Ascending aorta (tissue), 2 donors: ENCODE data around the gene SPINK2. TPM values are rescaled to one million over a fixed set of nuclear protein-coding genes. Genes with fewer than 3 reads are reported as not detected.

Source experiments
- DNase-seq, 2 donors: peaks; one replicate each; pipeline ENCODE4 v3.0.0-alpha.2; 2019; ENCODE audit warnings: low spot score in 2 of 2
- H3K27ac ChIP-seq, 2 donors: fragments of 200-600 bp; sonication (generic); one replicate each; pipeline ENCODE4 v1.5.1; 2016 to 2017; ENCODE audit warnings: mild to moderate bottlenecking in 1 of 2
- H3K27me3 ChIP-seq: fragments of 200-600 bp; sonication (generic); one replicate; pipeline ENCODE4 v1.5.1; 2017
- H3K36me3 ChIP-seq, 2 donors: fragments of 200-600 bp; sonication (generic); one replicate each; pipeline ENCODE4 v1.5.1; 2016
- H3K4me1 ChIP-seq, 2 donors: fragments of 200-600 bp; sonication (generic); one replicate each; pipeline ENCODE4 v1.5.1; 2016 to 2017; ENCODE audit warnings: mild to moderate bottlenecking in 1 of 2
- H3K4me3 ChIP-seq, 2 donors: fragments of 200-600 bp; sonication (generic); one replicate each; pipeline ENCODE4 v1.5.1; 2016 to 2017; ENCODE audit warnings: mild to moderate bottlenecking in 1 of 2
- H3K9me3 ChIP-seq, 2 donors: fragments of 200-600 bp; sonication (generic); one replicate each; pipeline ENCODE4 v1.5.1; 2016
- intact Hi-C: fragments of 100-400 bp; cut with DNase I; formaldehyde crosslinking; loops from one replicate; pipeline ENCODE4 v1.15.1; 2023
- total RNA-seq: library from RNA; depleted of rRNA; stranded (reverse); fragments of >200 nt; gene quantifications from one replicate; pipeline ENCODE4 v1.1.0, GENCODE V29; 2016
- TF ChIP-seq, protein P1 (sequence below), 3 experiments: fragments of 200-600 bp in 2 of 3; fragments of 450-650 bp in 1 of 3; sonication (generic) in 2 of 3; IDR thresholded peaks; one replicate each; pipeline ENCODE4 v1.5.1; 2016 to 2019; ENCODE audit warnings: antibody characterized with exemption in 3 of 3, mild to moderate bottlenecking in 1 of 3, moderate library complexity in 1 of 3

Gene SPINK2
- total RNA-seq, 1 donor from 2014 or later, result not detected

DNA sequence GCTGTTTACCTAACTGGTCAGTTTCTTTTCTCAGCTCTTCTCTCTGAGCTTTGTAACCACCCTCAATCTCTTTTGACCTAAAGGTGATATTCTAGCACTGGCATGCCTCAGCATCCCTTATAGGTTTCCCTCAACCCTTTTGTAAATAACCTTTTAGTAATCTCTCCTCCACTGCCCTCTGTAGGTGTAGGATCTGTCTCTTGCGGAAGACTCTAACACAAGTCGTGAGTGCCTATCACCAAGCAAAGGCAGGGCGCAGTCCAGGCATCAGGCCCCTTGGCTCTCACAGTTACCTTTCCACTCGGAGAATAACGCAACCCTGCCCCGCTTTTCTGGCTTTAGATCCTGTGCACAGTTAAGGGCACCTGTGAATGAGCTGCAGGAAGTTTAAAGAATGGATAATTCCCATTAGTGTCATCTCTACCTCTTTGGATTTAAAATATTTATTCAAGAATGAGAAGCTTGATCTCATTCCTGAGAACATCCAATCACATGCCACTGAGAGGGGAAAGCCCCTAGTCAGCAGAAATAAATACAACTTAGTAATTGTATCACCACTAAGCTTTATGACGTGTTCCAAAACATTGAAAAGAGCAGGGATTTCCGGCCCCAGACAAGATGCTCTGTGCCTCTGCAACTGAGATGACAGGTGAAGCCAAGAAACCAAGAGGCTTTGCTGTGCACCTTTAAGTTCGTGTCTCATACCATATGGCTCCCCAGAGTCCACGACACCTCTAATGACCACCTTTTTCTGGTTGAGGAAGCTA is 58.8 kb downstream of the SPINK2 start:
- Histone ChIP-seq H3K36me3 (no peaks in the 10 kb centered on the region), H3K9me3 (no peaks in the 10 kb centered on the region), H3K27ac (no peak overlapping the region), H3K4me3 (no peak overlapping the region), H3K27me3 (no peaks in the 10 kb centered on the region), H3K4me1 (peaks cover 0 to 11% of the 10 kb centered on the region in 2 donors)
- TF ChIP-seq, protein P1, sequence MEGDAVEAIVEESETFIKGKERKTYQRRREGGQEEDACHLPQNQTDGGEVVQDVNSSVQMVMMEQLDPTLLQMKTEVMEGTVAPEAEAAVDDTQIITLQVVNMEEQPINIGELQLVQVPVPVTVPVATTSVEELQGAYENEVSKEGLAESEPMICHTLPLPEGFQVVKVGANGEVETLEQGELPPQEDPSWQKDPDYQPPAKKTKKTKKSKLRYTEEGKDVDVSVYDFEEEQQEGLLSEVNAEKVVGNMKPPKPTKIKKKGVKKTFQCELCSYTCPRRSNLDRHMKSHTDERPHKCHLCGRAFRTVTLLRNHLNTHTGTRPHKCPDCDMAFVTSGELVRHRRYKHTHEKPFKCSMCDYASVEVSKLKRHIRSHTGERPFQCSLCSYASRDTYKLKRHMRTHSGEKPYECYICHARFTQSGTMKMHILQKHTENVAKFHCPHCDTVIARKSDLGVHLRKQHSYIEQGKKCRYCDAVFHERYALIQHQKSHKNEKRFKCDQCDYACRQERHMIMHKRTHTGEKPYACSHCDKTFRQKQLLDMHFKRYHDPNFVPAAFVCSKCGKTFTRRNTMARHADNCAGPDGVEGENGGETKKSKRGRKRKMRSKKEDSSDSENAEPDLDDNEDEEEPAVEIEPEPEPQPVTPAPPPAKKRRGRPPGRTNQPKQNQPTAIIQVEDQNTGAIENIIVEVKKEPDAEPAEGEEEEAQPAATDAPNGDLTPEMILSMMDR (IDR thresholded peaks at IDR 0.05), result no peak
- intact Hi-C loops, result no loop called here
- DNase-seq, result no peak

DNA sequence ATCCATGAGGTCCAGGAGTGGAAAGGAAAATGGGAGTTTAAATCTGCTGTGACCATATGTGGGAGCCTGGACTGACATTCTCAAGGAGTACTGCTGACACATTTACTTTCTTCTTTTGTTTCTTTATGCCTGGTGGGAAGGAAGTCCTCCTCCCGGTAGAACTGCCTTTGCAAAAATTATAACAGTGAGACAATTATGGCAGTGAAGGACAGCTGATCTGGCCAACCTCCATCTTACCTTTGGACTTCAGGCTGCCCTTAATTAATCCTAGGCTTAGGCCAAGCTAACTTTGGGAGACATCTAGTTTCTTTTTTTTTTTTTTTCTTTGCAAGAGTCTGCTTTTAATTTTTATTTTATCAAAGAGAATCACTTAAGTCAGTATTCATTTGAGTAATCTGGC is 61.3 kb downstream of the SPINK2 start:
- intact Hi-C loops, result no loop called here
- H3K27me3 ChIP-seq, result no peaks in the 10 kb centered on the region
- no peak overlapping the region for H3K4me3 ChIP-seq
- TF ChIP-seq, protein P1 (IDR thresholded peaks at IDR 0.05), result no peak
- H3K4me1 ChIP-seq, result peaks cover 0 to 19% of the 10 kb centered on the region in 2 donors
- H3K36me3 ChIP-seq, result no peaks in the 10 kb centered on the region
- DNase-seq, result no peak
- no peaks in the 10 kb centered on the region for H3K9me3 ChIP-seq
- no peak overlapping the region for H3K27ac ChIP-seq

Other genes starting within 250 kb of the SPINK2 start
- 54.2 TPM for gene HOPX, start 140.4 kb downstream of the SPINK2 start, total RNA-seq
- gene REST, start 86.2 kb upstream of the SPINK2 start, total RNA-seq, result 86.5 TPM
- 36.6 TPM for gene NOA1, start 155.9 kb upstream of the SPINK2 start, total RNA-seq
- gene POLR2B, start 157.2 kb upstream of the SPINK2 start, total RNA-seq, result 23.4 TPM